GM12878 (cell line): ENCODE results near the gene AOAH. TPM values are rescaled to one million over a fixed set of nuclear protein-coding genes. Genes with fewer than 3 reads are reported as not detected.

Experiments
- ATAC-seq: fragments of 200-7000 bp; cut with Tn5 transposase; 3 replicates; pipeline ENCODE4 v1.9.1; 2020; ENCODE audit warnings: mild to moderate bottlenecking, moderate library complexity
- BruUV-seq: library from RNA; stranded (reverse); fragments of 400-500 nt; replicated peaks from 2 replicates; lab custom pipeline; 2021; lab: Mats Ljungman, UMichigan
- CTCF ChIA-PET: fragments of 300-600 bp; sonication (Branson Sonifier 250); formaldehyde crosslinking; extraction: SDS; loops from one replicate; lab custom pipeline; 2021; ENCODE audit warnings: inconsistent platforms; lab: Yijun Ruan, JAX
- POLR2A ChIA-PET: fragments of 350-600 bp; formaldehyde crosslinking; extraction: SDS; loops from one replicate; lab custom pipeline; 2021; ENCODE audit warnings: inconsistent platforms; lab: Charles Lee
- RAD21 ChIA-PET: fragments of 300-600 bp; sonication (Branson Sonifier 250); formaldehyde crosslinking; loops from one replicate; lab custom pipeline; 2023; ENCODE audit warnings: antibody characterized with exemption; ENCODE audit not compliant: unreplicated experiment; lab: Charles Lee
- SMC1A ChIA-PET: fragments of 300-600 bp; sonication (Branson Sonifier 250); formaldehyde crosslinking; loops from one replicate; lab custom pipeline; 2023; ENCODE audit not compliant: unreplicated experiment, uncharacterized antibody; lab: Charles Lee
- DNase-seq: peaks from one replicate; pipeline ENCODE4 v3.0.0-alpha.2; 2011; ENCODE audit warnings: low read depth, low spot score
- FAIRE-seq: peaks from 3 replicates; lab custom pipeline; 2011; peaks lifted over from hg19 to GRCh38; lab: Jason Lieb, UNC
- H2AFZ ChIP-seq: 2 replicates; pipeline ENCODE4 v1.6.0; 2011; ENCODE audit warnings: low read depth, low read length, control low read depth; ENCODE audit not compliant: control insufficient read depth
- H3K27ac ChIP-seq: 2 replicates; pipeline ENCODE4 v1.5.1; 2011; ENCODE audit warnings: control low read depth; ENCODE audit not compliant: control insufficient read depth, insufficient read depth
- H3K27me3 ChIP-seq, 2 experiments: replicated peaks in 1 of 2; 2 replicates each; pipeline versions ENCODE4 v1.6.0 to v1.6.1; 2011; ENCODE audit warnings: low read length in 1 of 2; ENCODE audit not compliant: control insufficient read depth in 2 of 2, insufficient read depth in 2 of 2
- H3K36me3 ChIP-seq, 2 experiments: 2 replicates each; pipeline ENCODE4 v1.5.1; 2011; ENCODE audit warnings: low read length in 1 of 2; ENCODE audit not compliant: control insufficient read depth in 2 of 2, insufficient read depth in 2 of 2
- H3K4me1 ChIP-seq: 2 replicates; pipeline ENCODE4 v1.6.1; 2011; ENCODE audit warnings: mild to moderate bottlenecking, low read length, moderate library complexity, mixed read lengths; ENCODE audit not compliant: control insufficient read depth, insufficient read depth
- H3K4me2 ChIP-seq: 2 replicates; pipeline ENCODE4 v1.6.0; 2011; ENCODE audit warnings: control low read depth; ENCODE audit not compliant: control insufficient read depth, insufficient read depth
- H3K4me3 ChIP-seq: fragments of 200-600 bp; sonication (generic); 2 replicates; pipeline ENCODE4 v1.5.1; 2016
- H3K79me2 ChIP-seq: 2 replicates; pipeline ENCODE4 v1.6.0; 2011; ENCODE audit warnings: low read length; ENCODE audit not compliant: control insufficient read depth, insufficient read depth
- H3K9ac ChIP-seq: 2 replicates; pipeline ENCODE4 v1.8.0; 2011; ENCODE audit warnings: low read length, control low read depth, mixed read lengths; ENCODE audit not compliant: control insufficient read depth, insufficient read depth
- H3K9me3 ChIP-seq: replicated peaks from 3 replicates; pipeline ENCODE4 v1.5.1; 2011; ENCODE audit warnings: mild to moderate bottlenecking, low read length; ENCODE audit not compliant: control insufficient read depth, insufficient read depth
- H4K20me1 ChIP-seq: 2 replicates; pipeline ENCODE4 v1.6.0; 2011; ENCODE audit not compliant: control insufficient read depth, insufficient read depth
- ATF3 ChIP-seq: IDR thresholded peaks from 2 replicates; pipeline ENCODE4 v1.6.1; 2011; ENCODE audit warnings: low read depth, mild to moderate bottlenecking, low read length, moderate library complexity, borderline replicate concordance; ENCODE audit errors: extremely low read depth
- DPF2 ChIP-seq: fragments of 450-650 bp; IDR thresholded peaks from 2 replicates; pipeline ENCODE4 v1.6.1; 2017; ENCODE audit warnings: mild to moderate bottlenecking
- EED ChIP-seq: sonication (generic); IDR thresholded peaks from 2 replicates; pipeline ENCODE4 v1.6.1; 2016; ENCODE audit warnings: antibody characterized with exemption, low read depth
- IKZF1 ChIP-seq: fragments of 450-650 bp; conservative IDR thresholded peaks from 2 replicates; pipeline ENCODE4 v1.6.1; 2017; ENCODE audit warnings: antibody characterized with exemption, mild to moderate bottlenecking
- IKZF2 ChIP-seq, 2 experiments: fragments of 450-650 bp; IDR thresholded peaks; 2 replicates each; pipeline ENCODE4 v1.6.1; 2017; ENCODE audit warnings: mild to moderate bottlenecking in 2 of 2, moderate library complexity in 2 of 2
- JUNB ChIP-seq: IDR thresholded peaks from 2 replicates; pipeline ENCODE4 v1.6.1; 2016; ENCODE audit warnings: antibody characterized with exemption, mild to moderate bottlenecking
- JUND ChIP-seq: IDR thresholded peaks from 2 replicates; pipeline ENCODE4 v1.6.1; 2012; ENCODE audit warnings: low read depth, mild to moderate bottlenecking, low read length, improper control_type of control experiment, moderate library complexity
- NR2C2 ChIP-seq: IDR thresholded peaks from 2 replicates; pipeline ENCODE4 v1.6.1; 2011; ENCODE audit warnings: borderline replicate concordance, low read depth; ENCODE audit not compliant: control insufficient read depth, insufficient read length
- POLR2AphosphoS2 ChIP-seq: IDR thresholded peaks from 2 replicates; pipeline ENCODE4 v1.6.1; 2011; ENCODE audit warnings: low read depth, mild to moderate bottlenecking, low read length, improper control_type of control experiment, moderate library complexity
- RELA ChIP-seq: fragments of 450-650 bp; IDR thresholded peaks from 2 replicates; pipeline ENCODE4 v1.8.0; 2014; ENCODE audit warnings: borderline replicate concordance; ENCODE audit not compliant: partially characterized antibody
- RFX5 ChIP-seq: IDR thresholded peaks from 2 replicates; pipeline ENCODE4 v1.6.1; 2011; ENCODE audit warnings: low read depth, low read length, improper control_type of control experiment
- TCF7 ChIP-seq: IDR thresholded peaks from 2 replicates; pipeline ENCODE4 v1.6.1; 2014; ENCODE audit warnings: antibody characterized with exemption, borderline replicate concordance
- WGBS: methylation state at CpG from one replicate; pipeline ENCODE4 v1.1.6; 2016; ENCODE audit warnings: low lambda C conversion rate; ENCODE audit not compliant: insufficient replicate concordance, insufficient coverage; ENCODE audit errors: missing lambda C conversion rate; 5-methylcytosine and 5-hydroxymethylcytosine counted together
- in situ Hi-C: fragments of 300-500 bp; cut with MboI; formaldehyde crosslinking; loops from 9 replicates; pipeline ENCODE4 v1.14.3; 2018; ENCODE audit warnings: mixed read lengths
- intact Hi-C: fragments of 100-400 bp; cut with micrococcal nuclease; formaldehyde crosslinking; loops from one replicate; pipeline ENCODE4 v1.14.2; 2022; ENCODE audit not compliant: unreplicated experiment
- polyA plus RNA-seq, 11 experiments: library from polyadenylated mRNA; depleted of rRNA in 4 of 11; unstranded in 6 of 11; stranded (reverse) in 5 of 11; fragments of >200 nt; fragmentation: Nextera tagmentation in 4 of 11; fragmentation: Illumina TruSeq in 1 of 11; extraction: Ambion mirVana in 4 of 11; extraction: Trizol in 1 of 11; gene quantifications; 1 replicate in 1 of 11; 2 replicates in 10 of 11; pipeline versions ENCODE4 v1.2.1 to v1.2.3, GENCODE V29; 2011 to 2016; ENCODE audit warnings: inconsistent platforms in 2 of 11, missing spikeins in 2 of 11, low read depth in 1 of 11
- total RNA-seq, 4 experiments: library from RNA; depleted of rRNA in 3 of 4; stranded (reverse); fragments of >200 nt in 3 of 4; fragmentation: Illumina TruSeq in 1 of 4; extraction: Trizol in 1 of 4; gene quantifications; 2 replicates each; pipeline versions ENCODE4 v1.2.1 to v1.2.3, GENCODE V29; 2013 to 2021

AOAH gene
- total and polyA plus RNA-seq, 10 of the 15 experiments (the other 5 are each of a cell fraction or from before 2014, with no cell fraction given): 0.32 to 2.8 (median 1.4) TPM

GRCh38 chr7:36602511-36602910, 121.8 kb downstream of the AOAH start:
- DNase-seq (no peak), FAIRE-seq (no peak), ATAC-seq (no peak)
- Histone ChIP-seq H3K9ac (no peak overlapping the region), H4K20me1 (no peaks in the 10 kb centered on the region), H3K4me3 (no peak overlapping the region), H3K4me2 (no peak overlapping the region), H3K27me3 (no peaks in the 10 kb centered on the region; a peak in 1 of 4 replicates), H2AFZ (no peak overlapping the region), H3K27ac (no peak overlapping the region), H3K36me3 (no peaks in the 10 kb centered on the region), H3K4me1 (no peaks in the 10 kb centered on the region), H3K9me3 (no peaks in the 10 kb centered on the region), H3K79me2 (no peaks in the 10 kb centered on the region)
- no TSS peak for BruUV-seq
- 12% methylated on average over 3 of the region's 3 CpGs for WGBS
- in situ Hi-C loops (no loop called here), intact Hi-C loops (no loop called here)
- ChIA-PET POLR2A (no interaction called here), SMC1A (no interaction called here), CTCF (interaction anchor here (0.6 kb wide), 1 partner anchor 1012 kb away, joined by 3 read pairs; no protein-coding TSS in a partner anchor), RAD21 (no interaction called here)
- TF ChIP-seq TCF7: no peak
- TF ChIP-seq EED: 0 out of 2 replicates have a peak, but pooled peaks have one; percentile 33
- TF ChIP-seq JUNB: peak; percentile 42

- Histone ChIP-seq H3K79me2 (no peaks in the 10 kb centered on the region), H3K4me2 (no peak overlapping the region), H3K4me3 (no peak overlapping the region), H3K27me3 (no peaks in the 10 kb centered on the region; a peak in 1 of 4 replicates), H3K4me1 (no peaks in the 10 kb centered on the region), H3K27ac (no peak overlapping the region), H2AFZ (no peak overlapping the region), H4K20me1 (no peaks in the 10 kb centered on the region), H3K9me3 (no peaks in the 10 kb centered on the region), H3K36me3 (no peaks in the 10 kb centered on the region), H3K9ac (no peak overlapping the region)
- CTCF ChIA-PET: interaction anchor here (0.6 to 1.4 kb wide), 3 partner anchors 69 to 717 kb away, joined by 3 to 5 read pairs (median 3); no protein-coding TSS in a partner anchor
- FAIRE-seq (no peak), DNase-seq (no peak), ATAC-seq (no peak)
- BruUV-seq: no TSS peak
- SMC1A ChIA-PET: no interaction called here
- 11% methylated on average over 3 of the region's 3 CpGs for WGBS
- RAD21 ChIA-PET: interaction anchor here (1.0 kb wide), 1 partner anchor 69 kb away, joined by 7 read pairs; no protein-coding TSS in a partner anchor
- TF ChIP-seq ATF3 (no peak), IKZF2 (IDR thresholded peaks at IDR 0.05) (no peak), RELA (no peak), IKZF1 (no peak), POLR2AphosphoS2 (no peak), JUND (no peak), NR2C2 (no peak), RFX5 (no peak), DPF2 (no peak)
- in situ Hi-C loops: no loop called here
- POLR2A ChIA-PET: interaction anchor here (0.6 kb wide), 1 partner anchor 208 kb away, joined by 3 read pairs; no protein-coding TSS in a partner anchor
- intact Hi-C loops: no loop called here
Measured at GRCh38 chr7:36601601-36602000, 122.7 kb downstream of the AOAH start.
